HPDE6-E6E7 (cell line): ENCODE measurements around the gene PLCB1.
"Not testable (repeated sequence)": the region's sequence is repeated elsewhere in the genome, so short reads cannot be mapped to it uniquely, and the experiment has no call there.

Experiments
- DNase-seq: peaks from one replicate; pipeline ENCODE4 v3.0.0; 2011; ENCODE audit warnings: missing footprints; ENCODE audit errors: extremely low spot score

The PLCB1 gene

GRCh38 chr20:8834294-8834693, 702.2 kb downstream of the PLCB1 start:
- DNase-seq: not testable (repeated sequence)

GRCh38 chr20:8834851-8835250, 702.8 kb downstream of the PLCB1 start:
- no peak for DNase-seq

GRCh38 chr20:8837396-8837795, 705.3 kb downstream of the PLCB1 start:
- no peak for DNase-seq

- no peak for DNase-seq
Observed at GRCh38 chr20:8842525-8842924, 710.5 kb downstream of the PLCB1 start.

GRCh38 chr20:8844179-8844578, 712.1 kb downstream of the PLCB1 start:
- DNase-seq: no peak

GRCh38 chr20:8849990-8850389, 717.9 kb downstream of the PLCB1 start:
- no peak for DNase-seq

- no peak for DNase-seq
Observed at GRCh38 chr20:8851446-8851845, 719.4 kb downstream of the PLCB1 start.

GRCh38 chr20:8851919-8852318, 719.9 kb downstream of the PLCB1 start:
- DNase-seq: not testable (repeated sequence)

- DNase-seq: not testable (repeated sequence)
Observed at GRCh38 chr20:8853211-8853610, 721.1 kb downstream of the PLCB1 start.

- DNase-seq: peak; percentile 74
Observed at GRCh38 chr20:8853805-8854338, 721.8 kb downstream of the PLCB1 start.

GRCh38 chr20:8854571-8854970, 722.5 kb downstream of the PLCB1 start:
- no peak for DNase-seq

- DNase-seq: no peak
Observed at GRCh38 chr20:8855315-8855714, 723.2 kb downstream of the PLCB1 start.

GRCh38 chr20:8856668-8857067, 724.6 kb downstream of the PLCB1 start:
- DNase-seq: no peak

- DNase-seq: no peak
Observed at GRCh38 chr20:8858181-8858787, 726.2 kb downstream of the PLCB1 start.

- DNase-seq: peak; percentile 14
Observed at GRCh38 chr20:8860011-8860495, 728.0 kb downstream of the PLCB1 start.

- DNase-seq: no peak
Observed at GRCh38 chr20:8862092-8862491, 730.0 kb downstream of the PLCB1 start.

GRCh38 chr20:8865636-8866035, 733.6 kb downstream of the PLCB1 start:
- no peak for DNase-seq

- DNase-seq: no peak
Observed at GRCh38 chr20:8867038-8867740, 735.1 kb downstream of the PLCB1 start.

- no peak for DNase-seq
Observed at GRCh38 chr20:8870652-8871051, 738.6 kb downstream of the PLCB1 start.

- DNase-seq: no peak
Observed at GRCh38 chr20:8874437-8874836, 742.4 kb downstream of the PLCB1 start.

GRCh38 chr20:8875586-8875985, 743.5 kb downstream of the PLCB1 start:
- no peak for DNase-seq

GRCh38 chr20:8876366-8876765, 744.3 kb downstream of the PLCB1 start:
- DNase-seq: no peak

GRCh38 chr20:8877294-8877693, 745.2 kb downstream of the PLCB1 start:
- DNase-seq: no peak
